Measurements from ENCODE around the gene FRMD5. TPM values are rescaled to one million over a fixed set of nuclear protein-coding genes. Genes with fewer than 3 reads are reported as not detected.

Gene FRMD5
- total and polyA plus RNA-seq, 9 donors, result 0.19 to 1.4 (median 0.46) TPM

DNA sequence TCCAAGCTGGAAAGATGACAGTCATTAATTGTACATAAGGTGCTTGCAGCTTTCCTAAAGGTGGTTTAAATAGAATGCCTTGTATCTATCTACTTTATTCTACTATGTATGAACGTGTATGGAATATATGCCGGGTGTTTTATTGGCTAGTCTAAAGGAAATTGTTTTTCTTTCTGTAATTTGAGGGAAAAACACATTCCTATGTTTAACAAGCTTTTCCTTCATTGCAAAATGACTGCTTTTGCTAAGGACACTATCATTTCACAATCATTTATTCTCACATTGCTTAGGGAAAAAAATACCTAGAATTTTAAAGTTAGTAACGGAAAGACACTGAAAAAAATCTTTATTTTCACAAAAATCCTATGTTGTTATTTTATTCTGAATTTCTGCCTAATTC lies 226.5 kb downstream of the FRMD5 start:
- H3K27ac ChIP-seq (ENCODE audit: low read length), result no peak overlapping the region
- no peak overlapping the region for H3K4me3 ChIP-seq (ENCODE audit: low read length)
- DNase-seq, result no peak
- H3K27me3 ChIP-seq (ENCODE audit: control insufficient read depth, insufficient read depth, low read length), result no peaks in the 10 kb centered on the region
- H3K4me1 ChIP-seq (ENCODE audit: control insufficient read depth, insufficient read depth, low read length), result no peaks in the 10 kb centered on the region
- no peaks in the 10 kb centered on the region for H3K36me3 ChIP-seq (ENCODE audit: control insufficient read depth, insufficient read depth, low read length)
- no CpG with 5 or more reads among the region's 3 CpGs for WGBS (ENCODE audit: insufficient coverage)
- no peaks in the 10 kb centered on the region for H3K9me3 ChIP-seq (replicated peaks; ENCODE audit: control insufficient read depth, low read depth, low read length)

DNA sequence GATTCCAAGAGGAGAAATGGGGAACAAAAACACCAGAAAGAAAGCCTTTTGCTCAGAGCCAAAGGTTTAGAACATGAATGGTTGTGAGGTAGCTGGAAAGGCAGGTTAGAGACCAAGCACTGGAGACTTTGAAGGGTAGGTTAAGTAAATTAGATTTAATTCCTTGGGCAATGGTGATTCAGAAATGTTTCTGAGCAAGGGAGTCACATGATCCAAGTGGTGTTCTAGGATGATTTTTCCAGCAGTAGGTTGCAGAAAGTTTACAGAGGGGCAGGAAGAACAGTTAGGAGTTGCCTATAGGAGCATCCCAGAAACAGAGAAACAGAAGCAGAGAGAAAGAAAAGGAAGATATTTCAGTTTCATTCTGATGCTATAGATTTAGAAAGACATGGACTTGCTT lies 228.4 kb downstream of the FRMD5 start:
- Histone ChIP-seq H3K36me3 (ENCODE audit: control insufficient read depth, insufficient read depth, low read length) (no peaks in the 10 kb centered on the region), H3K27ac (ENCODE audit: low read length) (no peak overlapping the region), H3K9me3 (replicated peaks; ENCODE audit: control insufficient read depth, low read depth, low read length) (no peaks in the 10 kb centered on the region), H3K27me3 (ENCODE audit: control insufficient read depth, insufficient read depth, low read length) (no peaks in the 10 kb centered on the region), H3K4me1 (ENCODE audit: control insufficient read depth, insufficient read depth, low read length) (no peaks in the 10 kb centered on the region), H3K4me3 (ENCODE audit: low read length) (no peak overlapping the region)
- DNase-seq, result no peak

DNA sequence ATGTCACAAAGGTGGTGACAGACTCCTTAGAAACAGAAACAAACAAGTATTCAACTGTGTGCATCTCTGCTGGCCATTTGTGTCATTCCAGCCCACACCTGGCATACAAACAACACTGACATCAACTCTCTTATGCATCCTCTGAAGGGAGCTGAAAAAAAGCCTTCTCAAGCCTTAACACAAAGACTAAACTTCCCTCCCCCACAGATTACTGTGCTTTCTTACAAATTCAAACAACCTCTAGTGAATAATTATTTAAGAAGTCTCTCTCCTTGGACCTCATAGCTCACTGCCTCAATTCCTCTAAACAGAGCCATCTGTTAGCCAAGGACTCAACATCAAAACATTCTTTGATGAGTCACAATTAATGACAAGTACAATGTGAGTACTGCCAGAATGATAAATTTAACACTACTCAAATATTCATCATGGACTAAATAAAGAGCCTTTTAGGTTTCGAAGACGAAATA lies 236.2 kb downstream of the FRMD5 start:
- WGBS (ENCODE audit: insufficient coverage), result no CpG with 5 or more reads among the region's 2 CpGs
- peak; percentile 34 for DNase-seq

DNA sequence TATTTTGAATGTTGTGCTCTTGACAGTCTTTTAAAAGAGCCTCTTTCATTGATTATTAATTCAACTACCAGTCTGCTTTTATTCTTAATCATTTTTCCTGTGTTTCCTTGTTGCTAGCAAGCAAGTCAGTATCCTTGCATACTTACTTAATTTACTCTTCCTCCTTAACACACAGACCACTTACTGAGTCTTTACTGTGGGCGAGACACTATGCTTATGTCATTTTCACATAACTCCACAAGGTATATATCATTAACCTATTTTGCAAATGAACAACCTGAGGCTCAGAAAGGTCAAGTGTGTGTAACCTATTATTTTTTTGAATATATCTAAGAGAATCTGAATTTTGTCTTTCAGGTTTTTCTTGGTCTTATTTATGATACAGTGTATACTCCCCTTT lies 237.3 kb downstream of the FRMD5 start:
- no peak for DNase-seq
- no peak overlapping the region for H3K4me3 ChIP-seq (ENCODE audit: low read length)
- WGBS (ENCODE audit: insufficient coverage), result no CpG with 5 or more reads among the region's 1 CpG
- H3K36me3 ChIP-seq (ENCODE audit: control insufficient read depth, insufficient read depth, low read length), result no peaks in the 10 kb centered on the region
- no peaks in the 10 kb centered on the region for H3K4me1 ChIP-seq (ENCODE audit: control insufficient read depth, insufficient read depth, low read length)
- no peak overlapping the region for H3K27ac ChIP-seq (ENCODE audit: low read length)
- H3K9me3 ChIP-seq (replicated peaks; ENCODE audit: control insufficient read depth, low read depth, low read length), result no peaks in the 10 kb centered on the region
- H3K27me3 ChIP-seq (ENCODE audit: control insufficient read depth, insufficient read depth, low read length), result no peaks in the 10 kb centered on the region

More for the DNA sequence above, 236.2 kb downstream of the FRMD5 start:
- Histone ChIP-seq H3K27me3 (ENCODE audit: control insufficient read depth, insufficient read depth, low read length) (no peaks in the 10 kb centered on the region), H3K9me3 (replicated peaks; ENCODE audit: control insufficient read depth, low read depth, low read length) (no peaks in the 10 kb centered on the region), H3K27ac (ENCODE audit: low read length) (no peak overlapping the region), H3K4me1 (ENCODE audit: control insufficient read depth, insufficient read depth, low read length) (no peaks in the 10 kb centered on the region), H3K36me3 (ENCODE audit: control insufficient read depth, insufficient read depth, low read length) (no peaks in the 10 kb centered on the region), H3K4me3 (ENCODE audit: low read length) (no peak overlapping the region)

DNA sequence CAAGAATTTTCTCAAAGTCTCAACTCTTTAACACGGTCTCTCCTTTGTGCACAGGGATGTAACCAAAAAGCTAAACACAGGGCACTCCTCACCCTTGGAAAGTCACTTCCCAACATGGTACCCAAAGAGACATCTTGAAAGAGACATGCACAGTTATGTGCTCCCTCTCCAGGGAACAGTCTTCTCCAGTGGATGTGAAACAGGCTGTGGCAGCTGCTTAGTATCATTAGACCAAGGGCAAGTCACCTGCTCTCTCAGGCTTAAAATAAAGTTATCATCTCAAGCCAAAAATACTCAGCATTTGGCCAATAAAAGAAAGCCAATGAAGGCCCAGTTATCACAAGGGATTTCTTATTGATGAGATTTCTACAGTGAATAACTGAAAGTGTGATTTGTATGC lies 239.9 kb downstream of the FRMD5 start:
- DNase-seq, result no peak
- H3K9me3 ChIP-seq (replicated peaks; ENCODE audit: control insufficient read depth, low read depth, low read length), result no peaks in the 10 kb centered on the region
- H3K36me3 ChIP-seq (ENCODE audit: control insufficient read depth, insufficient read depth, low read length), result no peaks in the 10 kb centered on the region
- H3K27me3 ChIP-seq (ENCODE audit: control insufficient read depth, insufficient read depth, low read length), result no peaks in the 10 kb centered on the region
- no peaks in the 10 kb centered on the region for H3K4me1 ChIP-seq (ENCODE audit: control insufficient read depth, insufficient read depth, low read length)
- no peak overlapping the region for H3K4me3 ChIP-seq (ENCODE audit: low read length)
- no peak overlapping the region for H3K27ac ChIP-seq (ENCODE audit: low read length)
- WGBS (ENCODE audit: insufficient coverage), result no CpG with 5 or more reads among the region's 1 CpG

DNA sequence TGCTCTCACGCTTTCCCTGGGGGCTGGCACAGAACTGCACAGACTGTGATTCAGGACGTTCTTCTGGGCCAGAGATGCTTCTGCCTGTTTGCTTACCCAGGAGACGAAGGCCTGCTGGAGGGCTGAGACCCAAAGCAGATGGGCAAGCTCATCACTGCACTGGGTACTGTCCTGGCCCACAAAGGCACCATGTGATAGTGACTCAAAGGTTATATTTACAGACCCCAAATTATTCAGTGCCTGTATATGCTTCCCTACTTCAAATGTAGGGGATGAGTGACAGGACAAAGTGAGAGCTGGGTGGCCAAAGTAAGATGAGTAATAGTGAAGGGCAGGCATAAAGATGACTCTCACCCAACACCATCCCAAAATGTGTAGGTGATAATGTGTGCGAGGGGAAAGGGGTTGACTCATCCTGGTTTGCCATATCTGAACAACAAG lies 240.9 kb downstream of the FRMD5 start:
- no peaks in the 10 kb centered on the region for H3K4me1 ChIP-seq (ENCODE audit: control insufficient read depth, insufficient read depth, low read length)
- no peak overlapping the region for H3K27ac ChIP-seq (ENCODE audit: low read length)
- H3K27me3 ChIP-seq (ENCODE audit: control insufficient read depth, insufficient read depth, low read length), result no peaks in the 10 kb centered on the region
- H3K4me3 ChIP-seq (ENCODE audit: low read length), result no peak overlapping the region
- 44% methylated on average over 2 of the region's 4 CpGs for WGBS (ENCODE audit: insufficient coverage)
- H3K36me3 ChIP-seq (ENCODE audit: control insufficient read depth, insufficient read depth, low read length), result no peaks in the 10 kb centered on the region
- DNase-seq, result no peak
- H3K9me3 ChIP-seq (replicated peaks; ENCODE audit: control insufficient read depth, low read depth, low read length), result no peaks in the 10 kb centered on the region

DNA sequence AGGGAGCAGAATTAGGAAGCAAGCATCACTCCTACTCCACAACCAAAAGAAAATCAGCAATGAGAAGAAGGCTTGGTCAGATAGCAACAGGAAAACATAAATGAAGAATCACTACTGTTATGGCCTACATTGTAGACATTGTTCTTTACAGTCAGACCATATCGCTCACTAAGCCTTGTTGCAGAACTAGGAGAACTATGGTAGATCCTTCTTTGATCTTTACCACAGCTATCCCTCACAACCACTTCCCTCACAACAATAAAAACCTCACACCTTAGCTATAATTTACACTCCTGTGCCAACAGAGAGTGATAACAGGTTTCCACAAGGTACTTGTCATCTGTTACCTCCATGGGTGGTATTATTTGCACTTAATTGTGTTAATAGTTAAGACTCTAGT lies 241.7 kb downstream of the FRMD5 start:
- Histone ChIP-seq H3K4me3 (ENCODE audit: low read length) (no peak overlapping the region), H3K27ac (ENCODE audit: low read length) (no peak overlapping the region), H3K4me1 (ENCODE audit: control insufficient read depth, insufficient read depth, low read length) (no peaks in the 10 kb centered on the region), H3K36me3 (ENCODE audit: control insufficient read depth, insufficient read depth, low read length) (no peaks in the 10 kb centered on the region), H3K27me3 (ENCODE audit: control insufficient read depth, insufficient read depth, low read length) (no peaks in the 10 kb centered on the region), H3K9me3 (replicated peaks; ENCODE audit: control insufficient read depth, low read depth, low read length) (no peaks in the 10 kb centered on the region)
- no CpG with 5 or more reads among the region's 1 CpG for WGBS (ENCODE audit: insufficient coverage)
- no peak for DNase-seq

DNA sequence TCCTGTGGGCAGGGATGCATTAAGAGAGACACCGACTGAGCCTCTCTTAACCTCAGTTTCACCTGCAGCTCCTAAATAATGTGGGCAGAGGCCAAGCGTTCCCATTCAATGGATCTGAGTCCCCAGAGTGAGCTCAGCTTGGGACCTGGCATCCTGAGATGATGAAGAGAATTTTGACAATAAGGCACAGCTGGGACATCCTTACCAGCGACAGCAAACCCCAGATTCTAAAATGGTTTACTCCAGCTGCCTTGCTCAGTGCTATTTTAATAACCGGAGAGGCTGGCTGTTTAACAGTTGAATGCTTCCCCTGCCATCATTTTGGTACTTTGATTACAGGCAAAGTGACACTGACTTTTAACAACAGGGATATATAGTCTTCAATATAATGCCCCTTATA lies 244.5 kb downstream of the FRMD5 start:
- H3K27ac ChIP-seq (ENCODE audit: low read length), result no peak overlapping the region
- H3K9me3 ChIP-seq (replicated peaks; ENCODE audit: control insufficient read depth, low read depth, low read length), result no peaks in the 10 kb centered on the region
- no peaks in the 10 kb centered on the region for H3K4me1 ChIP-seq (ENCODE audit: control insufficient read depth, insufficient read depth, low read length)
- H3K36me3 ChIP-seq (ENCODE audit: control insufficient read depth, insufficient read depth, low read length), result no peaks in the 10 kb centered on the region
- no peak overlapping the region for H3K4me3 ChIP-seq (ENCODE audit: low read length)
- no peaks in the 10 kb centered on the region for H3K27me3 ChIP-seq (ENCODE audit: control insufficient read depth, insufficient read depth, low read length)
- 90% methylated on average over 2 of the region's 4 CpGs for WGBS (ENCODE audit: insufficient coverage)
- no peak for DNase-seq

DNA sequence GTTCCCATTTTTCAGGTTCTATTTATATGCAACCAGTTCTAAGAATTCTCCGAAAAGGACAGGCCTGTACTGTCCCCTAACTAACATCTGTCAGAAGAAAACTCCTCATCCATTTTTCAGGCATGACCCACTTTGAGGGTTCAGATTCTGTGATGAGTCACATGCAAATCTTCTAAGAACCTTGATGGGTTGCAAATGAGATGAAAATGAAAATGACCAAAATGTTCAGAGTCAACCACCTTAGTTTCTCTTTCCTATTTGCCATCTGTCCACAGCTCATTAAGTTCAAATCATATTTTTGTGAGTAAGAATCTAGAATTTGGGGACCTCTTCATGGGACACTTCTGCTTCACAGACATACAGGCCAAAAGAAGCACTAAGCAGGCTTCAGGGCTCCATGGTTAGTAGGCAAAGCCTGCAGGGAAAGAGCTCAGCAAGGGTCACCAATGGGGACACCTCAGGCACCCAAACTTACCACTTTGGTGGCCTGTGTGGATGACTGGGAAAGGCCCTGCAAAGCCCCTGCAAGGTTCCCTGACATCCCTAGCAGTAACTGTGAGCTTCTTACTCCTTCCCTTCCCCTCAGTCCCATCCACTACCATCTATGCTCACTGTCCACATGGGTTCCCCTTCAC lies 246.3 kb downstream of the FRMD5 start:
- no CpG with 5 or more reads among the region's 1 CpG for WGBS (ENCODE audit: insufficient coverage)
- DNase-seq, result no peak
- Histone ChIP-seq H3K27ac (ENCODE audit: low read length) (no peak overlapping the region), H3K36me3 (ENCODE audit: control insufficient read depth, insufficient read depth, low read length) (no peaks in the 10 kb centered on the region), H3K4me1 (ENCODE audit: control insufficient read depth, insufficient read depth, low read length) (no peaks in the 10 kb centered on the region), H3K9me3 (replicated peaks; ENCODE audit: control insufficient read depth, low read depth, low read length) (no peaks in the 10 kb centered on the region), H3K27me3 (ENCODE audit: control insufficient read depth, insufficient read depth, low read length) (no peaks in the 10 kb centered on the region), H3K4me3 (ENCODE audit: low read length) (no peak overlapping the region)

DNA sequence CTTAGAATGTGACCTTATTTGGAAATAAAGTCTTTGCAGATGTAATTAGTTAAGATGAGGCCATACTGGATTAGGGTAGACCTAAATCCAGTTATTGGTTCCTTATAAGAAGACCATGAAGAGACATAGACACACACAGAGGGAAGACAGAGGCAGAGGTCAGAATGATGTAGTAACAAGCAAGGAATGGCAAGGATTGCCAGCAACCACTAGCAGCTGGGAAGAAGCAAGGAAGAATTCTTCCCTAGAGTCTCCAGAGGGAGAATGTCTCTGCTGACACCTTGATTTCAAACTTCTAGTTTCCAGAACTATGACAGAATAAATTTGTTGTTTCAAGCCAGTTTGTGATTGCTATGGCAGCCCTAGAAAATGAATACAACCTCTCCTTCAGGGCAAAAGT lies 251.6 kb downstream of the FRMD5 start:
- H3K27me3 ChIP-seq (ENCODE audit: control insufficient read depth, insufficient read depth, low read length), result no peaks in the 10 kb centered on the region
- DNase-seq, result no peak
- no peaks in the 10 kb centered on the region for H3K4me1 ChIP-seq (ENCODE audit: control insufficient read depth, insufficient read depth, low read length)
- no peak overlapping the region for H3K4me3 ChIP-seq (ENCODE audit: low read length)
- no peaks in the 10 kb centered on the region for H3K9me3 ChIP-seq (replicated peaks; ENCODE audit: control insufficient read depth, low read depth, low read length)
- H3K27ac ChIP-seq (ENCODE audit: low read length), result no peak overlapping the region
- no peaks in the 10 kb centered on the region for H3K36me3 ChIP-seq (ENCODE audit: control insufficient read depth, insufficient read depth, low read length)

DNA sequence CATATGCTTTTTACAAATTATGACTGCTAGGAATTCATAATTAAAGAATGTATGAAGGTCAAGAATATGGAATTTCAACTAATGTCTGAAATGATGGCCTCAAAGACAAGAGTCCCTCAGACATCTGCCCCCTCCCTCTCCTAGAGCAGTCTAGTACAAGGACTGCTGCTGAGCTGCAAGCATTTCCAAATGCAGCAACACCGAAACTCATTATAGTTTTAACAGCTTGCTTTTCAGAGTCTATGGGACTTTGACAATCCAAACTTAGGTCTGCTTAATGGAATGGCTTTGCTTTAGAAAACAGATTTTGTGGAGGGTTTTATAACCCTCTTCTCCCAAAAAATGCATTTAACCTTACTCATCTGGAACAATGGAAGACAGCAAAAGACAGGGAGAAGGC lies 252.9 kb downstream of the FRMD5 start:
- H3K4me1 ChIP-seq (ENCODE audit: control insufficient read depth, insufficient read depth, low read length), result no peaks in the 10 kb centered on the region
- no peaks in the 10 kb centered on the region for H3K9me3 ChIP-seq (replicated peaks; ENCODE audit: control insufficient read depth, low read depth, low read length)
- H3K27ac ChIP-seq (ENCODE audit: low read length), result no peak overlapping the region
- no peak overlapping the region for H3K4me3 ChIP-seq (ENCODE audit: low read length)
- H3K27me3 ChIP-seq (ENCODE audit: control insufficient read depth, insufficient read depth, low read length), result no peaks in the 10 kb centered on the region
- no peaks in the 10 kb centered on the region for H3K36me3 ChIP-seq (ENCODE audit: control insufficient read depth, insufficient read depth, low read length)
- no peak for DNase-seq
- WGBS (ENCODE audit: insufficient coverage), result no CpG with 5 or more reads among the region's 1 CpG
